Loucy (cell line): ENCODE data around the gene SLC25A21.

Experiments
- H2AFZ ChIP-seq: fragments of 200-600 bp; sonication (generic); 2 replicates; pipeline ENCODE4 v1.6.0; 2016; ENCODE audit warnings: antibody characterized with exemption, mild to moderate bottlenecking, low read length, moderate library complexity
- H3F3A ChIP-seq: fragments of 200-600 bp; 2 replicates; pipeline ENCODE4 v1.6.0; 2016; ENCODE audit warnings: antibody characterized with exemption, low read depth, mild to moderate bottlenecking
- H3K27me3 ChIP-seq: fragments of 200-600 bp; sonication (generic); 2 replicates; pipeline ENCODE4 v1.6.1; 2014; ENCODE audit warnings: low read length, mild to moderate bottlenecking; ENCODE audit not compliant: insufficient read depth, poor library complexity, severe bottlenecking
- H3K36me3 ChIP-seq: fragments of 200-600 bp; sonication (generic); 2 replicates; pipeline ENCODE4 v1.6.1; 2016; ENCODE audit warnings: low read length; ENCODE audit not compliant: insufficient read depth
- H3K4me1 ChIP-seq: fragments of 200-600 bp; sonication (generic); 2 replicates; pipeline ENCODE4 v1.5.1; 2014; ENCODE audit warnings: low read length, mild to moderate bottlenecking; ENCODE audit not compliant: insufficient read depth, poor library complexity, severe bottlenecking
- H3K4me2 ChIP-seq: fragments of 200-600 bp; sonication (generic); 2 replicates; pipeline ENCODE4 v1.6.0; 2014; ENCODE audit warnings: antibody characterized with exemption, low read length, low read depth, mild to moderate bottlenecking; ENCODE audit not compliant: poor library complexity, severe bottlenecking
- H3K4me3 ChIP-seq: fragments of 200-600 bp; sonication (generic); 2 replicates; pipeline ENCODE4 v1.5.1; 2014; ENCODE audit warnings: low read length, mild to moderate bottlenecking, mixed read lengths; ENCODE audit not compliant: poor library complexity, severe bottlenecking
- H3K79me2 ChIP-seq: fragments of 200-600 bp; sonication (generic); 2 replicates; pipeline ENCODE4 v1.6.1; 2014; ENCODE audit warnings: low read length; ENCODE audit not compliant: insufficient read depth
- H3K9ac ChIP-seq: fragments of 200-600 bp; sonication (generic); 2 replicates; pipeline ENCODE4 v1.6.0; 2014; ENCODE audit warnings: mild to moderate bottlenecking, low read depth, low read length, moderate library complexity; ENCODE audit not compliant: poor library complexity, severe bottlenecking
- H3K9me2 ChIP-seq: fragments of 200-600 bp; sonication (generic); replicated peaks from 2 replicates; pipeline ENCODE4 v1.6.1; 2016; ENCODE audit warnings: low read depth, low read length, mixed read lengths
- H3K9me3 ChIP-seq: fragments of 200-600 bp; sonication (generic); 2 replicates; pipeline ENCODE4 v1.6.1; 2014; ENCODE audit warnings: mild to moderate bottlenecking, antibody characterized with exemption, low read length, low read depth; ENCODE audit not compliant: insufficient read depth
- H4K20me1 ChIP-seq: fragments of 200-600 bp; sonication (generic); 2 replicates; pipeline ENCODE4 v1.6.0; 2014; ENCODE audit warnings: antibody characterized with exemption, low read length, mild to moderate bottlenecking; ENCODE audit not compliant: insufficient read depth, poor library complexity, severe bottlenecking
- CTCF ChIP-seq: fragments of 200-600 bp; sonication (generic); conservative IDR thresholded peaks from 2 replicates; pipeline ENCODE4 v1.5.1; 2014; ENCODE audit warnings: mild to moderate bottlenecking, antibody characterized with exemption, low read length
- EZH2phosphoT487 ChIP-seq: fragments of 200-600 bp; IDR thresholded peaks from 2 replicates; pipeline ENCODE4 v1.6.1; 2018; ENCODE audit warnings: antibody characterized with exemption, mild to moderate bottlenecking, moderate library complexity, borderline replicate concordance

The SLC25A21 gene

GRCh38 chr14:37172936-37173614 is 669 bp upstream of the SLC25A21 start:
- Histone ChIP-seq H4K20me1 (no peaks in the 10 kb centered on the region), H3K9me2 (no peaks in the 10 kb centered on the region), H3K27me3 (no peaks in the 10 kb centered on the region), H3K4me3 (no peak overlapping the region), H3K79me2 (no peaks in the 10 kb centered on the region), H2AFZ (no peak overlapping the region), H3K4me1 (no peaks in the 10 kb centered on the region), H3K9ac (no peak overlapping the region), H3K36me3 (no peaks in the 10 kb centered on the region), H3K9me3 (no peaks in the 10 kb centered on the region), H3K4me2 (no peak overlapping the region), H3F3A (no peaks in the 10 kb centered on the region)
- TF ChIP-seq CTCF (no peak), EZH2phosphoT487 (no peak)

GRCh38 chr14:37171678-37172023 is 755 bp downstream of the SLC25A21 start:
- no peaks in the 10 kb centered on the region for H3K27me3 ChIP-seq
- H3K36me3 ChIP-seq, result no peaks in the 10 kb centered on the region
- H3K4me3 ChIP-seq, result no peak overlapping the region
- no peak overlapping the region for H3K4me2 ChIP-seq
- H3F3A ChIP-seq, result no peaks in the 10 kb centered on the region
- H3K9me2 ChIP-seq, result no peaks in the 10 kb centered on the region
- H2AFZ ChIP-seq, result no peak overlapping the region
- H3K9ac ChIP-seq, result no peak overlapping the region
- TF ChIP-seq EZH2phosphoT487 (no peak), CTCF (no peak)
- no peaks in the 10 kb centered on the region for H3K4me1 ChIP-seq
- H3K79me2 ChIP-seq, result no peaks in the 10 kb centered on the region
- no peaks in the 10 kb centered on the region for H3K9me3 ChIP-seq
- no peaks in the 10 kb centered on the region for H4K20me1 ChIP-seq

- no peaks in the 10 kb centered on the region for H3K79me2 ChIP-seq
Measured at GRCh38 chr14:37170993-37171392, 1.4 kb downstream of the SLC25A21 start.

More at GRCh38 chr14:37170993-37171392, 1.4 kb downstream of the SLC25A21 start:
- no peaks in the 10 kb centered on the region for H3K9me2 ChIP-seq
- H2AFZ ChIP-seq, result no peak overlapping the region
- H3K36me3 ChIP-seq, result no peaks in the 10 kb centered on the region
- no peak overlapping the region for H3K4me2 ChIP-seq
- no peaks in the 10 kb centered on the region for H3K4me1 ChIP-seq
- no peaks in the 10 kb centered on the region for H3F3A ChIP-seq
- TF ChIP-seq EZH2phosphoT487 (no peak), CTCF (no peak)
- H3K9ac ChIP-seq, result no peak overlapping the region
- no peaks in the 10 kb centered on the region for H3K9me3 ChIP-seq
- no peaks in the 10 kb centered on the region for H3K27me3 ChIP-seq
- H4K20me1 ChIP-seq, result no peaks in the 10 kb centered on the region
- no peak overlapping the region for H3K4me3 ChIP-seq
